ENCODE results near the gene LETM1. TPM values are rescaled to one million over a fixed set of nuclear protein-coding genes. Genes with fewer than 3 reads are reported as not detected.

Gene LETM1
- polyA plus RNA-seq, 1 experiment = 17.1 TPM

DNA sequence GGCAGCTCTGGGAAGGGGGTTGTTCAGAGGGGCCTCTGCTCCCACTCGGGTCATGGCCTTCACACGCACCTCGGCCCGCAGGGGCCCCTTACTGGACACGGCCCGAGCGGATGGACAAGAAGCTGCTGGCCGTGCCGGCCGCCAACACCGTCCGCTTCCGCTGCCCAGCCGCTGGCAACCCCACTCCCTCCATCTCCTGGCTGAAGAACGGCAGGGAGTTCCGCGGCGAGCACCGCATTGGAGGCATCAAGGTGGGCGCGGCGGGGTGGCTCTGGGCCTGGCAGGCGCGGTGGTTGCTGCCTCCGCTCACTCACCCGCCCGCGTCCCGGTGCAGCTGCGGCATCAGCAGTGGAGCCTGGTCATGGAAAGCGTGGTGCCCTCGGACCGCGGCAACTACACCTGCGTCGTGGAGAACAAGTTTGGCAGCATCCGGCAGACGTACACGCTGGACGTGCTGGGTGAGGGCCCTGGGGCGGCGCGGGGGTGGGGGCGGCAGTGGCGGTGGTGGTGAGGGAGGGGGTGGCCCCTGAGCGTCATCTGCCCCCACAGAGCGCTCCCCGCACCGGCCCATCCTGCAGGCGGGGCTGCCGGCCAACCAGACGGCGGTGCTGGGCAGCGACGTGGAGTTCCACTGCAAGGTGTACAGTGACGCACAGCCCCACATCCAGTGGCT, 54.5 kb downstream of the LETM1 start:
- Histone ChIP-seq H3K4me3 (ENCODE audit: low read depth, low read length) (no peak overlapping the region), H3K27me3 (ENCODE audit: control insufficient read depth, insufficient read depth, low read length) (peaks cover under 1% of the 10 kb centered on the region; the same call in 1 of the 2 replicates), H3K36me3 (ENCODE audit: control insufficient read depth, insufficient read depth, low read length) (no peaks in the 10 kb centered on the region)
- ChIA-PET POLR2A (no interaction called here), CTCF (interaction anchor here (1.0 to 1.9 kb wide), 3 partner anchors 9 to 53 kb away, joined by 3 to 15 read pairs (median 4); no protein-coding TSS in a partner anchor)
- no peak for DNase-seq (ENCODE audit: low read depth)
- TF ChIP-seq, protein P1, sequence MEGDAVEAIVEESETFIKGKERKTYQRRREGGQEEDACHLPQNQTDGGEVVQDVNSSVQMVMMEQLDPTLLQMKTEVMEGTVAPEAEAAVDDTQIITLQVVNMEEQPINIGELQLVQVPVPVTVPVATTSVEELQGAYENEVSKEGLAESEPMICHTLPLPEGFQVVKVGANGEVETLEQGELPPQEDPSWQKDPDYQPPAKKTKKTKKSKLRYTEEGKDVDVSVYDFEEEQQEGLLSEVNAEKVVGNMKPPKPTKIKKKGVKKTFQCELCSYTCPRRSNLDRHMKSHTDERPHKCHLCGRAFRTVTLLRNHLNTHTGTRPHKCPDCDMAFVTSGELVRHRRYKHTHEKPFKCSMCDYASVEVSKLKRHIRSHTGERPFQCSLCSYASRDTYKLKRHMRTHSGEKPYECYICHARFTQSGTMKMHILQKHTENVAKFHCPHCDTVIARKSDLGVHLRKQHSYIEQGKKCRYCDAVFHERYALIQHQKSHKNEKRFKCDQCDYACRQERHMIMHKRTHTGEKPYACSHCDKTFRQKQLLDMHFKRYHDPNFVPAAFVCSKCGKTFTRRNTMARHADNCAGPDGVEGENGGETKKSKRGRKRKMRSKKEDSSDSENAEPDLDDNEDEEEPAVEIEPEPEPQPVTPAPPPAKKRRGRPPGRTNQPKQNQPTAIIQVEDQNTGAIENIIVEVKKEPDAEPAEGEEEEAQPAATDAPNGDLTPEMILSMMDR (IDR thresholded peaks at IDR 0.05; ENCODE audit: insufficient read depth, low read depth, low read length) = no peak

DNA sequence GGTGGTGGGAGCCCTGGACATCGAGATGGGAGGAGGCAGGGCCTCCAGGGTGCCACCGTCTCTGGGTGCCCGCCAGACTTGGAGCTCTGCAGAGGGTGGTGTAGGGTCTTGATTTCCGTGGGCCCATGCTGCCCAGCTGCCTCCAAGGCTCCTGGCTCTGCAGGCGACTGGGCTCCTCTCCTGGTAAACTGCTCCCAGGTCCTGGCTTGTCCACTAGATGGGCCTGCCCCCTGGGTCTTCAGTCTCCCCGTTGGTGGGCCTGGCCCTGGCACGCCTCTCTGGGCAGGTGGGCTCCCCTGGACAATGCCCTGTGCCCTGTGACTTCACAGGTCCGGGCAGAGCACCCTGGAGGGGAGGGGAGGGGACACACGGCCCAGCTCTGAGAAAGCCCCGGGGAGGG, 55.2 kb downstream of the LETM1 start:
- Histone ChIP-seq H3K4me3 (ENCODE audit: low read depth, low read length) (no peak overlapping the region), H3K27me3 (ENCODE audit: control insufficient read depth, insufficient read depth, low read length) (peaks cover 5% of the 10 kb centered on the region), H3K36me3 (ENCODE audit: control insufficient read depth, insufficient read depth, low read length) (no peaks in the 10 kb centered on the region)
- CTCF ChIA-PET = interaction anchor here (1.0 to 1.9 kb wide), 2 partner anchors 9 to 52 kb away, joined by 4 to 15 read pairs; no protein-coding TSS in a partner anchor
- DNase-seq (ENCODE audit: low read depth) = no peak
- POLR2A ChIA-PET = no interaction called here
- TF ChIP-seq, protein P1 (IDR thresholded peaks at IDR 0.05; ENCODE audit: insufficient read depth, low read depth, low read length) = no peak

DNA sequence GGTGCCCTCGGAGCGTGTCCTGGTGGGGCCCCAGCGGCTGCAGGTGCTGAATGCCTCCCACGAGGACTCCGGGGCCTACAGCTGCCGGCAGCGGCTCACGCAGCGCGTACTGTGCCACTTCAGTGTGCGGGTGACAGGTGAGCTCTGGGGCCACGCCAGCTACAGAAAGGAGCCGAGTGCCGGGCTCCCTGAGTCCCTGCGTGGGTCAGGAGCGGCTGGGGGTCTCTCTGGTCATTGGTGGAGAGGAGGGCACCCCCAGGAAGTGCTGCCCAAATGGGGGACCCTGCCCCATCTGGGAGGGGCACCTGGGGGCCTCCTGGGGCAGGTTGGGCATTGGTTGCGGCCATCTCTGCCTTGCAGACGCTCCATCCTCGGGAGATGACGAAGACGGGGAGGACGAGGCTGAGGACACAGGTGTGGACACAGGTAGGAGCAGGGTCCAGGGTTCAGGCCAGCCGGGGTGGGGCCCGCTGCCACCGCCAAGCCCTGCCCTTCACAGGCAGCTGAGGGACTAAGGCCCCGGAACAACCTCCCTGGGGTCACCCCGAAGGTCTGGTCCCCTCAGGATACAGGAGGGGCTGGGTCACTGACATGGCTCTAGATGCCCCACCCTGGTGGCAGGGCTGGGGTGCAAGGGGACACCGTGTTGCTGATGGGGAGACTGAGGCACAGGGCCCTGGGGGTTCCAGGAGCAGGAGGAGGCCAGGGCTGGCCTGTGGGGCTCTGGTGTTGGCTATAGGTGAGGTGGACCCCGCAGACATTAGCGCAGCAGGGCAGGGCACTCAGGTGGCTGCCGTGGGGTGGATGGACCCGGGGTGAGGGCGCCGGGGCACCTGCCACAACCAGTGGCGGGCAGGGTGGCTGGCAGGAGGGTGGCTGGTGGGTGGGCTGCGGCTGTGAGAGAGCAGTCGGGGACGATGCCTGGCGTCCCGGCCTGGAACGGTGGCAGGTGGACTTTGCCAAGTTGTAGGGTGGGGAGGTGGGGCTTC, 56.3 kb downstream of the LETM1 start:
- no peak overlapping the region for H3K4me3 ChIP-seq (ENCODE audit: low read depth, low read length)
- TF ChIP-seq, protein P1 (IDR thresholded peaks at IDR 0.05; ENCODE audit: insufficient read depth, low read depth, low read length) = no peak
- ChIA-PET POLR2A (no interaction called here), CTCF (interaction anchor here (1.2 to 2.0 kb wide), 3 partner anchors 10 to 53 kb away, joined by 4 to 15 read pairs (median 4); no protein-coding TSS in a partner anchor)
- DNase-seq (ENCODE audit: low read depth) = no peak
- H3K27me3 ChIP-seq (ENCODE audit: control insufficient read depth, insufficient read depth, low read length) = peaks cover 11% of the 10 kb centered on the region
- H3K36me3 ChIP-seq (ENCODE audit: control insufficient read depth, insufficient read depth, low read length) = no peaks in the 10 kb centered on the region

DNA sequence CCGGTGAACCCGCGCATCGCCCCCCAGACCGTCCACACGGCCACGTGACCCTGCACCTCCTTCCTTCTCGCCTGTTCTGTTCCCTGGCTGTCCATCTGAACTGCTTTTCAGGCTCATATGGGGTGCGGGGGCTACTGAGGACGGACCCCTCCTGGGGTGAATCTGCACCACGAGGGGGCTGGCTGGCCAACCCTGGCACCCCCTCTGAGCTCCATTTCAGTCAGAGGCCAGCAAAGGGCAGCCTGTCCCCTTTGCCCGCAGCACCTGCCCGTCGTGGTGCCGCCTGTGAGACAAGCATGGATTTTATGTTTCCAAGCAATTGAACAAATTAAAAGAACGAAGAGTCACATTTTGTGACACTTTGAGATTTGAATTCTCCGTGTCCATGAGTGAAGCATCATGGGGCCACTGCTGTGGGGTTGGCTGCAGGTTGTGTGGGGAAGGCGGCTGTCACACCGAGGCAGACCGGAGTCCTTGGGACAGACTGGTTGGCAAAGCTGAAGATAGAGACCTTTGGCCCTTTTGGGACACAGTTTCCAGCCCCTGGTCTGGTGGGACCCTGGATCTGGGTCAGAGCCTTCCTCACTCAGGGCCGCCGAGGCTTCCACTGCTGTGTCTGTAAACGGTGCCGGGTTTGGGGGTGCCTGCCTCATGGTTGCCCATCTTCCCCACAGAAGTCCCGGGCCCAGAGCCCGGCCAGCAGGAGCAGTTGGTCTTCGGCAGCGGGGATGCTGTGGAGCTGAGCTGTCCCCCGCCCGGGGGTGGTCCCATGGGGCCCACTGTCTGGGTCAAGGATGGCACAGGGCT, 57.2 kb downstream of the LETM1 start:
- Histone ChIP-seq H3K27me3 (ENCODE audit: control insufficient read depth, insufficient read depth, low read length) (peaks cover 14% of the 10 kb centered on the region), H3K36me3 (ENCODE audit: control insufficient read depth, insufficient read depth, low read length) (no peaks in the 10 kb centered on the region), H3K4me3 (ENCODE audit: low read depth, low read length) (no peak overlapping the region)
- ChIA-PET CTCF (interaction anchor here (1.0 to 2.0 kb wide), 3 partner anchors 11 to 52 kb away, joined by 3 to 4 read pairs (median 4); no protein-coding TSS in a partner anchor), POLR2A (no interaction called here)
- no peak for DNase-seq (ENCODE audit: low read depth)
- TF ChIP-seq, protein P1 (IDR thresholded peaks at IDR 0.05; ENCODE audit: insufficient read depth, low read depth, low read length) = no peak
